Stomach (tissue), 19 donors: Measurements from ENCODE around the gene SLC22A1. TPM values are rescaled to one million over a fixed set of nuclear protein-coding genes. Genes with fewer than 3 reads are reported as not detected.

ENCODE experiments used
- DNase-seq, 2 donors: peaks; one replicate each; pipeline versions ENCODE4 v3.0.0 to v3.0.0-alpha.2; 2013 to 2019
- H3K27ac ChIP-seq, 5 donors: fragments of 200-600 bp in 4 of 5; sonication (generic) in 4 of 5; one replicate each; pipeline ENCODE4 v1.5.1; 2013 to 2019; ENCODE audit warnings: mild to moderate bottlenecking in 1 of 5, moderate library complexity in 1 of 5
- H3K27me3 ChIP-seq, 3 donors: fragments of 200-600 bp; sonication (generic); one replicate each; pipeline ENCODE4 v1.5.1; 2017 to 2019; ENCODE audit warnings: mixed run types in 1 of 3
- H3K36me3 ChIP-seq, 4 donors: fragments of 200-600 bp; sonication (generic); 1 replicate in 3 of 4; 2 replicates in 1 of 4; pipeline ENCODE4 v1.5.1; 2016 to 2019
- H3K4me1 ChIP-seq, 4 donors: fragments of 200-600 bp; sonication (generic); one replicate each; pipeline ENCODE4 v1.5.1; 2016 to 2019
- H3K4me3 ChIP-seq, 4 donors: fragments of 200-600 bp; sonication (generic) in 3 of 4; one replicate each; pipeline ENCODE4 v1.5.1; 2016 to 2019; ENCODE audit warnings: mild to moderate bottlenecking in 1 of 4
- H3K9me3 ChIP-seq, 4 donors: fragments of 200-600 bp; sonication (generic); one replicate each; pipeline ENCODE4 v1.5.1; 2016 to 2019
- CTCF ChIP-seq, 7 experiments: fragments of 450-650 bp in 4 of 7; fragments of 200-600 bp in 3 of 7; sonication (generic) in 3 of 7; IDR thresholded peaks; one replicate each; pipeline ENCODE4 v1.5.1; 2016 to 2019; ENCODE audit warnings: antibody characterized with exemption in 7 of 7, control low read depth in 2 of 7, mild to moderate bottlenecking in 1 of 7
- EP300 ChIP-seq: sonication (generic); formaldehyde crosslinking; IDR thresholded peaks from one replicate; pipeline ENCODE4 v1.6.1; 2017; ENCODE audit warnings: antibody characterized with exemption
- POLR2A ChIP-seq, 4 donors: fragments of 450-650 bp; IDR thresholded peaks; one replicate each; pipeline ENCODE4 v1.6.1; 2016; ENCODE audit warnings: antibody characterized with exemption in 4 of 4, control low read depth in 2 of 4, mild to moderate bottlenecking in 1 of 4, moderate library complexity in 1 of 4
- POLR2AphosphoS5 ChIP-seq, 3 donors: sonication (generic); formaldehyde crosslinking; IDR thresholded peaks; one replicate each; pipeline ENCODE4 v1.6.1; 2016; ENCODE audit warnings: antibody characterized with exemption in 3 of 3
- WGBS, 5 donors: extraction: QIAGEN DNeasy Blood & Tissue Kit in 3 of 5; methylation state at CpG; one replicate each; pipeline versions ENCODE4 v1.1.5 to v1.1.7; 2013 to 2018; 5-methylcytosine and 5-hydroxymethylcytosine counted together
- intact Hi-C: fragments of 100-400 bp; cut with DNase I; formaldehyde crosslinking; loops from one replicate; pipeline ENCODE4 v1.15.1; 2023; ENCODE audit warnings: low total_unique reads
- long read RNA-seq, 10 donors: transcript quantifications; one replicate each; lab custom pipeline, GENCODE V29; 2026
- polyA plus RNA-seq, 3 donors: library from polyadenylated mRNA; stranded (reverse); fragments of 200-250 nt; gene quantifications; one replicate each; pipeline ENCODE4 v1.2.3, GENCODE V29; 2013
- total RNA-seq, 5 donors: library from RNA; depleted of rRNA; stranded (reverse); fragments of >200 nt; gene quantifications; one replicate each; pipeline versions ENCODE4 v1.1.0 to v1.2.3, GENCODE V29; 2014 to 2016
- donor health status: healthy with polysubstance abuse.
- donor health status: Bipolar disorder and iron deficiency.
- donor health status: healthy.

The SLC22A1 gene
- total RNA-seq (10 to 100 TPM in 1 of 5 donors, 1 to 10 TPM in 3, not detected in 1; 2.0 to 36.2 (median 2.7) TPM), polyA plus RNA-seq (under 1 TPM in 2 of 3 donors, not detected in 1; 0.20 to 0.31 TPM)
- long read RNA-seq, donor 1: 0 reads
- long read RNA-seq, donor 2: 0 reads
- long read RNA-seq, donor 3: 0 reads
- long read RNA-seq, donor 4: 0 reads
- long read RNA-seq, donor 5: 0 reads
- long read RNA-seq, donor 6: 0 reads
- long read RNA-seq, donor 7: 0 reads
- long read RNA-seq, donor 8: 0 reads
- long read RNA-seq, donor 9: 0 reads
- long read RNA-seq, donor 10: 0 reads

GRCh38 chr6:160121558-160121957, at the start of gene SLC22A1:
SLC22A1 (plus strand) TSS chr6:160121815; CDS start chr6:160121936, 121 bp downstream.
- Histone ChIP-seq H3K27me3 (no peaks in the 10 kb centered on the region), H3K27ac (no peak within 1 kb of the TSS), H3K9me3 (no peaks in the 10 kb centered on the region), H3K36me3 (peaks cover 0 to 31% (median 15%) of the 10 kb centered on the region in 4 donors), H3K4me1 (no peaks in the 10 kb centered on the region), H3K4me3 (no peak within 1 kb of the TSS)
- 79 to 85% (median 84%) methylated on average over 8 of the region's 8 CpGs for WGBS, 5 donors
- intact Hi-C loops: no loop called here
- DNase-seq: no peak
- TF ChIP-seq CTCF (IDR thresholded peaks at IDR 0.05): no peak
- TF ChIP-seq POLR2A (IDR thresholded peaks at IDR 0.05): no peak
- no peak for TF ChIP-seq POLR2AphosphoS5 (IDR thresholded peaks at IDR 0.05)
- no peak for TF ChIP-seq EP300

- intact Hi-C loops: no loop called here
- H3K36me3 ChIP-seq: peaks cover 70 to 100% (median 100%) of the 10 kb centered on the region in 4 donors
- no peak for DNase-seq
- no peaks in the 10 kb centered on the region for H3K9me3 ChIP-seq
- no peaks in the 10 kb centered on the region for H3K4me1 ChIP-seq
- 90 to 96% (median 92%) methylated on average over 7 to 9 of the region's 9 CpGs for WGBS, 5 donors
- no peak for TF ChIP-seq POLR2A (IDR thresholded peaks at IDR 0.05)
- TF ChIP-seq CTCF (IDR thresholded peaks at IDR 0.05): no peak
- no peak for TF ChIP-seq EP300
- TF ChIP-seq POLR2AphosphoS5 (IDR thresholded peaks at IDR 0.05): no peak
- H3K27ac ChIP-seq: no peak overlapping the region
- no peaks in the 10 kb centered on the region for H3K27me3 ChIP-seq
- no peak overlapping the region for H3K4me3 ChIP-seq
Measured at GRCh38 chr6:160073272-160073671, 48.3 kb upstream of the SLC22A1 start.

GRCh38 chr6:160076009-160076408, 45.6 kb upstream of the SLC22A1 start:
- no peaks in the 10 kb centered on the region for H3K27me3 ChIP-seq
- no peak overlapping the region for H3K27ac ChIP-seq
- H3K4me1 ChIP-seq: no peaks in the 10 kb centered on the region
- intact Hi-C loops: no loop called here
- H3K9me3 ChIP-seq: no peaks in the 10 kb centered on the region
- no peak overlapping the region for H3K4me3 ChIP-seq
- no peak for DNase-seq
- H3K36me3 ChIP-seq: peaks cover 72 to 100% (median 100%) of the 10 kb centered on the region in 4 donors
- TF ChIP-seq EP300: no peak
- no peak for TF ChIP-seq POLR2A (IDR thresholded peaks at IDR 0.05)
- no peak for TF ChIP-seq POLR2AphosphoS5 (IDR thresholded peaks at IDR 0.05)
- no peak for TF ChIP-seq CTCF (IDR thresholded peaks at IDR 0.05)
- 88 to 94% (median 93%) methylated on average over 5 of the region's 5 CpGs for WGBS, 5 donors

GRCh38 chr6:160077024-160077423, 44.6 kb upstream of the SLC22A1 start:
- Histone ChIP-seq H3K9me3 (no peaks in the 10 kb centered on the region), H3K36me3 (peaks cover 69 to 100% (median 100%) of the 10 kb centered on the region in 4 donors)

More at GRCh38 chr6:160077024-160077423, 44.6 kb upstream of the SLC22A1 start:
- no peaks in the 10 kb centered on the region for H3K27me3 ChIP-seq
- TF ChIP-seq CTCF (IDR thresholded peaks at IDR 0.05) (no peak), POLR2AphosphoS5 (IDR thresholded peaks at IDR 0.05) (no peak), POLR2A (IDR thresholded peaks at IDR 0.05) (no peak), EP300 (no peak)
- no peak for DNase-seq
- no peak overlapping the region for H3K27ac ChIP-seq
- WGBS, 5 donors: 85 to 92% (median 91%) methylated on average over 5 of the region's 5 CpGs
- H3K4me1 ChIP-seq: no peaks in the 10 kb centered on the region
- no peak overlapping the region for H3K4me3 ChIP-seq
- intact Hi-C loops: no loop called here
